OCI-LY7 (cell line): Measurements from ENCODE around the gene MGA.

Experiments
- CTCF ChIP-seq: fragments of 200-600 bp; sonication (generic); conservative IDR thresholded peaks from 2 replicates; pipeline ENCODE4 v1.5.1; 2014; ENCODE audit warnings: mild to moderate bottlenecking, antibody characterized with exemption, low read length, moderate library complexity, mixed read lengths
- EZH2phosphoT487 ChIP-seq: fragments of 200-600 bp; sonication (generic); IDR thresholded peaks from 2 replicates; pipeline ENCODE4 v1.6.1; 2018; ENCODE audit warnings: low read depth, borderline replicate concordance, mild to moderate bottlenecking, mixed run types, antibody characterized with exemption, low read length, moderate library complexity, mixed read lengths

GRCh38 chr15:41789236-41789635 is 129.0 kb downstream of the MGA start:
- no peak for TF ChIP-seq CTCF
- TF ChIP-seq EZH2phosphoT487, result no peak
